DMS114 treated with DMSO at 0.1 percent for 48 hours (cell line): ENCODE data around the gene DCAF7.

ENCODE experiments used
- DNase-seq: peaks from one replicate; lab custom pipeline; 2025; ENCODE audit not compliant: unreplicated experiment; lab: John Stamatoyannopoulos, UW

Gene DCAF7

GRCh38 chr17:63549946-63550816, at the start of gene DCAF7:
DCAF7 (plus strand) TSS chr17:63550477; CDS start chr17:63550678, 201 bp downstream.
- peak; percentile 98 for DNase-seq

- no peak for DNase-seq
Observed at GRCh38 chr17:63500543-63501390, 49.5 kb upstream of the DCAF7 start.

GRCh38 chr17:63503341-63503705, 47.0 kb upstream of the DCAF7 start:
- no peak for DNase-seq

GRCh38 chr17:63504261-63504660, 46.0 kb upstream of the DCAF7 start:
- no peak for DNase-seq

GRCh38 chr17:63505341-63505740, 44.9 kb upstream of the DCAF7 start:
- DNase-seq: no peak

- no peak for DNase-seq
Observed at GRCh38 chr17:63506627-63507026, 43.6 kb upstream of the DCAF7 start.

GRCh38 chr17:63511331-63511730, 38.9 kb upstream of the DCAF7 start:
- no peak for DNase-seq

GRCh38 chr17:63512388-63512787, 37.9 kb upstream of the DCAF7 start:
- DNase-seq: no peak

- no peak for DNase-seq
Observed at GRCh38 chr17:63512896-63513644, 37.2 kb upstream of the DCAF7 start.

GRCh38 chr17:63514477-63514876, 35.8 kb upstream of the DCAF7 start:
- DNase-seq: no peak

GRCh38 chr17:63514974-63515373, 35.3 kb upstream of the DCAF7 start:
- no peak for DNase-seq

GRCh38 chr17:63515426-63515825, 34.9 kb upstream of the DCAF7 start:
- DNase-seq: no peak

- no peak for DNase-seq
Observed at GRCh38 chr17:63516910-63517824, 33.1 kb upstream of the DCAF7 start.

GRCh38 chr17:63517825-63518534, 32.3 kb upstream of the DCAF7 start:
- DNase-seq: no peak

GRCh38 chr17:63519116-63519881, 31.0 kb upstream of the DCAF7 start:
- DNase-seq: no peak

GRCh38 chr17:63519972-63520882, 30.1 kb upstream of the DCAF7 start:
- no peak for DNase-seq

GRCh38 chr17:63523253-63523855, 26.9 kb upstream of the DCAF7 start, which contains the start of gene KCNH6:
KCNH6 (plus strand) TSS chr17:63523358; CDS start chr17:63523414, 56 bp downstream.
- DNase-seq: no peak
